HG02840 (cell line): Measurements from ENCODE around the gene YY1.
"Not testable (repeated sequence)": the region's sequence is repeated elsewhere in the genome, so short reads cannot be mapped to it uniquely, and the experiment has no call there.

Experiments used
- ATAC-seq: cut with Tn5 transposase; IDR thresholded peaks from one replicate; pipeline ENCODE4 v1.9.1; 2021; ENCODE audit warnings: mild to moderate bottlenecking, moderate library complexity, moderate number of reproducible peaks; ENCODE audit not compliant: unreplicated experiment, low FRiP score

YY1 gene

DNA sequence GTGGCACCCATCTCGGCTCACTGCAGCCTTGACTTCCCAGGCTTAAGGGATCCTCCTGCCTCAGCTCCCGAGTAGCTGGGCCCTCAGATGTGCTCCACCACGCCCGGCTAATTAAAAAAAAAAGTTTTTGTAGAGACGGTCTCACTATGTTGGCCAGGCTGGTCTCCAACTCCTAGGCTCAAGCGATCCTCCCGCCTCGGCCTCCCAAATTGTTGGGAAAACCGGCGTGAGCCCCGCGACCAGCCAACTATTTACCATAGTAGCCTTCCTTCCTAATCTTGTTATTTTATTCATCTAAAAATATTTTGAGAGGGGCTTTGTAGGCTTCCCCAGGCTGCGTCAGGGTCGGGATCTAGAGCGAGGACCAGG is 25.4 kb upstream of the YY1 start:
- ATAC-seq: no peak

DNA sequence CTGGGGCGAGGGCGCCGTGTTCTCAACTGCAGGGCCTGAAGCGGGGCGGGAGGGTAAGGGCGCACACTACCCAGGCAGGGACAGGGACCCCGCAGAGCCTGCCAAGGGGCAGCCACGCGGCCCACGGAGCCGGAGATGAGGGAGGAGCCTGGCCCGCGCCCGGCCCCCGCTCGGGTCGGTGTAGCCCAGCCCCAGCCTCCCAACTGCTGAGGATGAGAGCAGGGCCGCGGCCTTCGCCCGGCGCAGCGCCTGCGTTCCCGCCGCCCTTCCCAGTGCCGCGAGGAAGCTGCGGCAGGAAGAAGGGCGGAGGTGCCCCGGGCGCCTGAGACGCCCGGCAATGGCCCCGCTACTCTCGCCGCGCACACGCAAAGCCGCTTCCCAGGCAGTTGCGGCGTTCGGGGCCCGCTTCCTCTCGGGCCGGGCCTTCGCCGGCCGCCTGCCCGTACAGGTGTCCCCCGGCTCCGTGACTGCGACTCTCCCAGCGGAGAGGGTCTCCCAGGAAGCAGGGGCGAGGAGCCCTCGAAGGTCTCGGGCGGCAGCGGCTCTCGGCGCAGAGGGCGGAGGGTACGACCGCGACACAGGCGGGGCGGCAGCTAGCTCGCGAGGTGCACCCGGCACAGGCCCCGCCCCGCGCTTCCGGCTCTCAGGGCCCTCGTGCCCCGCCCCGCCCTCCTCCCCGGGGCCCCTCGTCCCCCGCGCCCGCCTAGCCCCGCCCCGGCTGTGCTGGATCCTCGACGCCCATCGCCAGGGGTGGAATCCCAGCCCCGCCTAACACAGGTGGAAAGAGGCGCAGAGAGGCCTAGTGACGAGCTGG is 24.8 kb upstream of the YY1 start:
- peak; percentile 87 for ATAC-seq

DNA sequence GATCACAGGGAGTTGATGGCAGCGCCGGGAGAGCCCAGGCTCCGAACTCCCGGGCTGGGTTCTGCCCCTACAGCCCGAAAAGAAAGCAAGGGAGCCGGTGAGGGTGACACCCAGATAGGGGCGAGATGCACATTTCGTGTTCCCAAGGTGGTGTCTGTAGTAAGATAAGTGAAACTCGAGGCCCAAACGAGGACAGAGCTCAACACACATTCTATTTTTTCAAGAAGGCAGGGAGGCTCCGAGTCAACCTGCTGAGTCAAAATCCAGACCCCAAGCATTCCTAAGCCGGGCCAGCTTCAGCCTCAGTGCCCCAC is 24.2 kb upstream of the YY1 start:
- no peak for ATAC-seq

DNA sequence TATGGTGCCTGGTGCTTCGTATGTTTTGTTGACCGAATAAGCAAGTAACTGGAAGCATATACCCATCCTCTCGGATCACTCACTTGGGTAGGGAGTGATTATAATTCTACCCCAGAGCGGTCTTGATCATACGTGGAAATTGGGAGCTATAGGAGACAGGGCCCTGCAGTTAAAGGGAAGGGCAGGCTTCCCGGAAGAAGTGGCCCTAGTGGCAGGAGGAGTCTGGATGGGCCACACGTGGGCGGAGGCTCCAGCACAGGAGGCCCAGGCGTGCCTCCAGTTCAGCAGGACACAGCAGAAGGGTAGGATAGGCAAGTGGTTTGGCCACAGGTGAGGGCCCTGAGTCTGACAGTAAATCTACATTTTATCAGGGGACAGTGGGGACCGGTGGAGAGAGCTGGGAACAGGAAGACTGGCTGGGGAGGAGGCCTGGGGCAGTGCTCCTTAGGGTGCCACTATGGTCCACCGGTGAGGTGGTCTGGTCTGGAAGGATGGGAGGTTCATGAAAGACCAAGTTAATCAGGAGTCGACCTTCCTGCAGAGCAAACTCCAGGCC is 23.5 kb upstream of the YY1 start:
- no peak for ATAC-seq

DNA sequence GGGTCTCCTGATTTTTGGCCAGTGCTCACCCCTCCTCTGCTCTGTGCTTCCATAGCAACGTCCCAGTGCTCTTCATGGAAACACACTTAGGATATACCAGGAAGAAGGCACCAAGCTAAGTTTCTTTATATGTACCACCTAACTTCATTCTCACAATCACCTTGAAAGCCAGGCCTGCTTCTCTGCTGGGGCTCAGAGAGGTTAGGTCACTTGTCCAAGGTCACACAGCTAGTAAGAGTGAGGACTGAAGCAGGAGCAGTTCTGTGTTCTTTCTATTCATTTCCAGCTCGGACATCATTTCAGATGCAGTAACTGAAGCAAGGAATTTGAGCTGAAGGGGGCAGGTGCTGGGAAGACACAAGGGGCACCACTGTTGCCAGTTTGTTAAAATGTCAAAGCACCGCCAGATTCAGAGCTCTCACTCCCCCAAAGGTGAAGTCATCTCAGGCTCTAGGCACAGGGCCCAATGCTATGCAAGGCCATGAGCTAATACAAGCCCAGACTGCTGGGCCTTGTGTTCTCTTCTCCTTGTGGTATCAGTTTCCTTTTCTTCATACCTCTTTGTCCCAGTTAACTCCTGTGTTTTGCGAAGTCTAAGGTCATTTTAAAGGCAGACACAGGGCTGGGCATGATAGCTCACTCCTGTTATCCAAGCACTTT is 19.7 kb upstream of the YY1 start:
- no peak for ATAC-seq

DNA sequence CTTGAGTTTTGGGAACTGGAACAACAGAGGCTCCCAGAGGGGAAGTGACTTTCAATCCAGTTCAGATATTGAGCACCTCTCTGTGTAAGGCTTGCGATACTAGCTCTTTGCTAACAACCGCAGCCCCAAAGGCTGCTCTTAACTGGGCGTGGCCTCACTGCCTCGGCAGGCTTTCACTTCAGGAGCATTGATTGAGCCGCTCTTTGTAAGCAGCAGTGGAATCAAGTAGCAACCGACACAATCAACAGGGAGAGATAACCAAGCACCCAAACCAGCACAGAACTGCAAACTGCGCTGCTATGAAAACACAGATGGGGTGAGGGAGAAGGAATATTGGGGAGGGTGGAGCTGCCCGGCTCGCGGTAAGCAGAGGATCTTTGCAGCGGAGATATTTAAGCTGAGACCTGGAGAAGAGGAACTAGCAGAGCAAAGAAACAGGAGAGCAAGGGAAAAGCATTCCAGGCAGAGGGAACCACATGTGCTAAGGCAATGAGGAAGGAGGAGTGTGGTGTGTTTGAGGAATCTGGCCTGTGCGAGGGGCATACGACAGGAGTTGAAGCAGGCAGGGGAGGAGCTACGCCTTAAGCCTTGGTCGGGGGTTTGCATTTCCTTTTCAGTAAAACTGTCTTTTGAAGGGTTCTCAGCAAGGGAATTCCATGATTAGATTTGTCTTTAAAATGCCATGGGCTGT is 17.3 kb upstream of the YY1 start:
- peak; percentile 90 for ATAC-seq

DNA sequence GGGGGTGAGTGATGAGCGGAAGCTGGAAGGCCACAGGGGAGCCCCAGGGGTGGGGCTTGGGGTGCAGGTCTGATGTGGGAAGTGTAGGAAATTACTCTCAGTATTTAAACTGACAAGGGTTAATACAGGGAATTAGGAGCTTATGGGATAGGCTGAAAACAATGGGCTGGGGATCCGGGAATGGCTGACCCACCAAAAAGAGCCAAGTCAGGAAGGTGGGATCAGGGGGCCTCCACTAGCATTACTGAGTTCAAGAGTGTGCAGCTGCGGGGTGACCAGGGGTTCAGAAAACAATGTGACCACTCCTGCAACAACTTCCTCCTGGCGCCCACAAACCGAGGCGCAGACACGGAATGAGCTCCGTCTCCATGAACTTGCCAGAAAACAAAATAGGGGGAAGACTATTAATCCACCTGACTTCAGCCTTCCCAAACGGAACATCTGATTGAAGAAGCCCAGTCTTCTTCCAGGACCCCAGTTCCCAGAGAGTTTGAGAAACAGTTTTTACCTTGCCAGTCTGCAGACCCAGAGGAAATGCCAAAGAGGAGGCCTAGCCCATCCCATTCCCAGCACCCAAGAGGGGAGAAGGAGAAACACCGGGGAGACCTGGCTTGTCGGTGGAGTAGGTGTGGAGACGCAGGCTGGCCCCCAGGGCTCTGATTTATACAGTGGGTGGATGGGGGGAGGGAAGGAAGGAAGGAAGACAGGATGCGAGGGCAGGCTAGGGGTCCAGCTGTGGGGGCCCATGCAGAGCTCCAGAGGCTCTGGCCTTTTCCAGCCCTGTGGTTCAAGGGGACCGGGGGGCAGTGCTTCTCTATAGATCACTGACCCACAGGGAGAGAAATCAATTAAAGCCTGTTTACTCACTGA is 16.5 kb upstream of the YY1 start:
- ATAC-seq: no peak

DNA sequence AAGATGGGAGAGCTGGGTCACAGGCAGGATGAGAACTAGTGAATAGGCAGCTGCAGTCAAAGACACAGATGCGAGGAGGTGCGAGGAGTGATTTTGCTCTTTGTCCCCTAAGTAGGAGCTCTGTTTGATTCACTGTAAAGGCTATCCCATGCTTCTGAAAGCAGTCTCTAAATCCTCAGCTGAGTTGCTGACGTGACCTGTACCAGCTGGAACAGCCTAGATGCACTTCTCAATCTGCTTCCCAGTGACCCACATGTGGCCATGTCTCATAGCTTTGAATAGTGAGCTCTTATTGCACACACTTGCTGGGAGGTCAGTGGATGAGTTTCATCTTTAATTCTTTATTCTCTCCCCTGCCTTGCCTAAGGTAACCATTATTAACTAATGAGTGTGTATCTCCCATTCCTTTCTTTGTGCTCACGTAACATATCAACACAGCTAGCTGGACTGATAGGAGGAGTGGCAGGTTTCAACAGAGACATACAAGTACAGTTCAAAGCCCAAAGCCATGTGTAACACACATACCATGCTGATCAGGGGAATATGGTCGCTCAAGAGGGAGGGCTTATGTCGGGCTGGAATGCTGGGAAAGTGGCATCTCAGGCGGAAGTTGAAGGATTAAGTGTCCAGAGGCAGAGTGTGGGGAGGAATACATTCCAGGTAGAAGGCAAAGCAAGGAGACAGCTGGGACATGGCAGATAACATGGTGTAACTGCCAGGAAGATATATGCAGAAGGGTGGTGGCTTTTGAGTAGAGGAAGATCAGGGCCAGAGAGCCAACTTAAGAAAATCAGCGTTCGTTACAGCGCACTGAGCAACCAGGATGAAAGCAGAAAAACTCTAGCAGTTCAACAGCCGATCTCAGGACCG is 15.4 kb upstream of the YY1 start:
- no peak for ATAC-seq

DNA sequence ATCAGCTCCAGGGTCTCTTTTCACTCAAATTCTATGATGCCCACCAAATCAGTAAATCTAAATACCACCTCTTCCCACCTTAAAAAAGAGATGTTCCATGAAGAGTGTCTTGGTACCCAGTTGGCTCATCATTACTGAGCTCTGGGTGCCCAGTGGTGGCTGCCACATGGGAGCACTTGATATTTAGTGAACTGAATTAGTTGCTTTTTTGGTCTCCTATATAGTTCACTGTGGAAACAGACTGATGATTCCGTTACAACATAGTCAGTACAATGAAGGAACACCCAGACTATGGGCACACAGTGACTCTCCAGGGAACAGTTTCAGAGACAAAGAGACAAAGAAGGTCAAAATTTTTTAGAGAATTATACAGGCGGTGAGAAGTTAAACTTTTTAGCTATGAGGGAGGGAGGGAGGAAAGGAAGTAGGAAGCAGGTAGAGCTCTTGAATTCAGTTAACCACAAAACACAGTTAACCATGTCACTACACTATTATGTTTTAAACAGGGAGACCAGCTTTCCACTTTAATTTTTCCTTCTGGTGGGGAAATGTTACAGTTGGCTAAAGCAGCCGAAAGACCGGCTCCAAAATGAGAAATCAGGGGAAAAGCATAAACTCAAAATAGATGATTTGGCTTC is 14.6 kb upstream of the YY1 start:
- ATAC-seq: no peak

DNA sequence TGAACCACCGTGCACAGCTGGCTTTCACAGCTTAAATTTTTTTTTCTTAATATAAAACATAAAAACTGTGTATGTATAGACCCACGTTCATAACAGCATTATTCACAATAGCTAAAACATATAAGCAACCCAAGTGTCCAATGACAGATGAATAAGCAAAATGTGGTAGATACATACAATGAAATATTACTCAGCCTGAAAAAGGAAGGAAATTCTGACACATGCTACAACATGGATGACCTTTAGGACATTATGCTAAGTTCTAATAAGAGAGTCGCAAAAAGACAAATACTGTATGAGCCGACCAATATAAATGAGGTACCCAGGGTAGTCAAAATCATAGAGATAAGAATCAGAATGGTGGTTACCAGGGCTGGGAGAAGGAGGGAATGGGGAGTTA is 13.8 kb upstream of the YY1 start:
- no peak for ATAC-seq

DNA sequence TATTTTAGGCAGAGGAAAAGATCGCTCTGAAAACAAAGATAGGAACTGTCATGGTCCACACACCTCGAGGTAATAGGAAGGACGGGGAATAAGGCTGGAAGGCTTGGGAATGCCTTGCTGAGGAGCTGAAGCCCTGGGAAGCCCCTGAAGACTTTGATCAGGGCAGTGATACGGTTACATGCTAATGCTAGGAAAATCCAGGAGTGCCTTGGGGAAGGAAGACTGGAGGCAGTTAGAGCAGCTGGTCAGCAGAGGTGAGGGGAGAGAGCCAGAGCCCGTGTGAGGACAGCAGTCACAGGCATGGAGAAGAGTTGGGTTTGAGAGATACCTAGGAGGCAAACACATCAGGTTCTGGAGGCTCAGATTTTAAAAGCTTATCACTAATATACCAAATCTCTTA is 8.6 kb upstream of the YY1 start:
- no peak for ATAC-seq

DNA sequence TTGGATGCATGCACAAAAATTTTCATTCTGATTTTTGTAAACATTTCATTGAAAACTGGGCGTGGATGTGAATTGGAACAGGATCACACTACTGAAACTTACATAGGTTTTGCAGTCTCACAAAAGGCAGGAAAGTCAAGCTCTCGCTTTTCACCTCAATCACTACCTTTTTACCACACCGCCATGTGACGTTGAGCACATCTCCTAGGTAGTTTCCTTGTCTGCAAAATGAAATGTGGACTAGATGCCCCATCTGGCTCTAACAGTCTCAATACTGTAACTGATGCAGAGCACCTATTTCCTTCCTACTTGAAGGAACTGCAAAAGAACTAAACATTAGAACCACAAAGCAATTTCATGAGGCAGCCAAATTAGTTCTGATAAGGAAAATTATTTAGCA is 4.4 kb upstream of the YY1 start:
- no peak for ATAC-seq

DNA sequence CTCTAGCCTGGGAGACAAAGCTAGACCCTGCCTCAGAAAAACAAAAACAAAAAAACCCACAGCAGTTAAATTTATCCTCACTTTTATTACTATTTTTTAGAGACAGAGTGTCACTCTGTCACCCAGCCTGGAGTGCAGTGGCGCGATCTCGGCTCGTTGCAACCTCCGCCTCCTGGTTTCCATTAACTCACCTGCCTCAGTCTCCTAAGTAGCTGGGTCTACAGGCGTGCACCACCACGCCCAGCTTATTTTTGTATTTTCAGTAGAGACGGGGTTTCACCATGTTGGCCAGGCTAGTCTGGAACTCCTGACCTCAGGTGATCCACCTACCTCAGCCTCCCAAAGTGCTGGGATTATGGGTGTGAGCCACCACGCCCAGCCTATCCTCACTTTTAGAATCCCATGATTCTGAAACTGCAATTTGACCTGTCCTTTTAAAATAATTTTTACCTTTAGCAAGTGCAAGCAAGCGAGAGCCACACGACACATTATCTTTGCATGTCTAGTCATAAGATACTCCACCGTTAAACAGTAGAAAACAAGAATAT is 2.6 kb upstream of the YY1 start:
- ATAC-seq: not testable (repeated sequence)

DNA sequence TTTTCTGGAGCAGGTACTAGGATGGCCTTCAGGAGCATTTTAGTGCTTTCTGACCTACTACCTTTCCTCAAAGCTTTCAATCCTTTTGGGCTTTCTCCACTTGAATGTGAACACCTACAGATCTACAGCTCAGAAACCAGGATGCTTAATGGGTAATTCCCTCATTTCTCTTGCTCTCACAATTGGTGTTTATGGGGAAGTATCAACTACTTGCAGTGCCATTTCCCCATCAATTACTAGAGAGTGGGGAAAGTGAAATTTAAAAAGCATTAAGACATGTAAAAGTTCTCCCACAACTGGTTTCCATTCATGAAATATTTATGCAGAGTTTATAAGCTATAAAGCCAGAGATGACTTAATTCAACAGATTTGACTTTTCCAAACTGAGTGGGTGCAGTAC is 2.1 kb upstream of the YY1 start:
- ATAC-seq: no peak

DNA sequence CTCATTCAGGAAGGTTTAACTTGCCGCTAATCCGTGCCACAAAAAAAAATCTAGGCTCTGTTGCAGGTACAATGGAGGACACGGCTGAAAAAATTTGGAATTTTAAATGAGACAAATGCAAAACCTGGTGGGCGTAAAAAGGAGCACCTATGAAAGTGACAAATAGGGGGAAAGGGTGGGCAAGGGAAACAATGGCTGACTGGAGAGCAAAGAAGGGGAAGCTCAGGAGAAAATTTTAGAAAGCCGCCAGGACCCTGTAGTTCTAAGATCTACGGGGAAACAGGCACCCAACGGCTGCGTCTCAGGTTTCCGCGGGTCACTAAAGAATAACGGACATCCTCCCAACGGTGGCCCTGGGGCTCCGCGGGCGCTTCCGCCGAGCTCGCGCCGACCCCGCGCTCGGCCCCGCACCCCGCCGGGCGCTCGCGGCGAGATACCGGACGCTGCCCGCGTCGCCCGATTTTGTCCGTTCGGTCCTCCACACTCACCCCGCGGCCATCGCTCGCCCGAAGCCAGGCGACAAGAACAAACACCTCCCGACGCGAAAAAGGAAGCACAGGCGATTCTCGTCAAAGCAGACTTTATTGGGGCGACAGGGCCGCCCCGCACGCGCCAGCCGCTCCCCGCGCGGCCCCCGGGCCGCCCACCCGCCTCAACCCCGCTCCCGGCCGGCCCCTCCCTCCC is 1.1 kb upstream of the YY1 start:
- peak; percentile 15 for ATAC-seq

DNA sequence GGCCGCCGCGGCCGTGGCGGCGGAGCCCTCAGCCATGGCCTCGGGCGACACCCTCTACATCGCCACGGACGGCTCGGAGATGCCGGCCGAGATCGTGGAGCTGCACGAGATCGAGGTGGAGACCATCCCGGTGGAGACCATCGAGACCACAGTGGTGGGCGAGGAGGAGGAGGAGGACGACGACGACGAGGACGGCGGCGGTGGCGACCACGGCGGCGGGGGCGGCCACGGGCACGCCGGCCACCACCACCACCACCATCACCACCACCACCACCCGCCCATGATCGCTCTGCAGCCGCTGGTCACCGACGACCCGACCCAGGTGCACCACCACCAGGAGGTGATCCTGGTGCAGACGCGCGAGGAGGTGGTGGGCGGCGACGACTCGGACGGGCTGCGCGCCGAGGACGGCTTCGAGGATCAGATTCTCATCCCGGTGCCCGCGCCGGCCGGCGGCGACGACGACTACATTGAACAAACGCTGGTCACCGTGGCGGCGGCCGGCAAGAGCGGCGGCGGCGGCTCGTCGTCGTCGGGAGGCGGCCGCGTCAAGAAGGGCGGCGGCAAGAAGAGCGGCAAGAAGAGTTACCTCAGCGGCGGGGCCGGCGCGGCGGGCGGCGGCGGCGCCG is 381 bp downstream of the YY1 start:
- peak; percentile 1 for ATAC-seq

DNA sequence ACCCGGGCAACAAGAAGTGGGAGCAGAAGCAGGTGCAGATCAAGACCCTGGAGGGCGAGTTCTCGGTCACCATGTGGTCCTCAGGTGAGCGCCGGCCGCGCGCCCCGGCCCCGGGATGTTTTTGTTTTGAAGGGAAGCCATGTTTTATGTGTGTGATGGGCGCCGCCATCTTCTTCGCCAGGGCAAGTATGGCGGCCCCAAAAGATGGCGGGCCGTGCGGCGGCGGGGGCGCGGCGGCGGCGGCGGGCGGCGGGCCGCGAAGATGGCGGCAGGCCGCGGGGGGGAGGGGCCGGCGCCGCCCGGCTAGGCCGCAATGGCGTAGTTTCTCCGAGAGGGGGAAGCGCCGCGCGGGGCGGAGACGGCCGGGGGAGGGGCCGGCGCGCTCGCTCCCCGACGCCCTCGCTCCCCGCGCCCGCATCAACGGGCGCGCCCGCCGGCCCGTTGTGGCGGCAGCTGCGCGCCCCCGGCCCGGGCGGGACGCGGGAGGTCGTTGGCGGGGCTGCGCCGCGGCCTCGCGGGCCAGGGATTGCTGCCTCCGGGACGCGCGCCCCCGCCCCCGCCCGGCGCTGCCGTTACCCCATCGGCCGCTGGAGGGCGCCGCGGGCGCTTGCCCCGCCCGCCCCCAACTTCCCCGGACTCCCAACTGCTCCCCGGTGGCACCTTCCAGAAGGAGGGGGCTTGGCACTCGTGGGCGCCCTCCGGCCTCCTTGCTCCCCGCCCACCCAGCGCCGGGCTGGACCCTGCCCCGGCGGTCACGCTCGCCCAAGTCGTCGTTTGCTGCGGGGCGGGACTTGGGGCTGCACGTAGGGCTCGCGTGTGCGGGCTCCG is 1.1 kb downstream of the YY1 start:
- peak; percentile 33 for ATAC-seq
